Measurements from ENCODE around the gene IL1B.

Gene IL1B

GRCh38 chr2:112829101-112829960, 7.2 kb downstream of the IL1B start:
- DNase-seq (ENCODE audit: low spot score): no peak

- no peak for DNase-seq (ENCODE audit: low spot score)
Observed at GRCh38 chr2:112828251-112828691, 8.3 kb downstream of the IL1B start.

GRCh38 chr2:112827604-112828185, 8.9 kb downstream of the IL1B start:
- DNase-seq (ENCODE audit: low spot score): no peak

GRCh38 chr2:112827009-112827408, 9.6 kb downstream of the IL1B start:
- no peak for DNase-seq (ENCODE audit: low spot score)

GRCh38 chr2:112825706-112826105, 10.9 kb downstream of the IL1B start:
- DNase-seq (ENCODE audit: low spot score): no peak

- DNase-seq (ENCODE audit: low spot score): no peak
Observed at GRCh38 chr2:112824694-112825085, 11.9 kb downstream of the IL1B start.

GRCh38 chr2:112821682-112822081, 14.9 kb downstream of the IL1B start:
- DNase-seq (ENCODE audit: low spot score): no peak

GRCh38 chr2:112821142-112821541, 15.4 kb downstream of the IL1B start:
- DNase-seq (ENCODE audit: low spot score): no peak

GRCh38 chr2:112820343-112820742, 16.2 kb downstream of the IL1B start:
- no peak for DNase-seq (ENCODE audit: low spot score)

GRCh38 chr2:112819081-112819480, 17.5 kb downstream of the IL1B start:
- no peak for DNase-seq (ENCODE audit: low spot score)

GRCh38 chr2:112818094-112818902, 18.3 kb downstream of the IL1B start:
- DNase-seq (ENCODE audit: low spot score): peak; percentile 29

- DNase-seq (ENCODE audit: low spot score): no peak
Observed at GRCh38 chr2:112817082-112817689, 19.4 kb downstream of the IL1B start.

- DNase-seq (ENCODE audit: low spot score): no peak
Observed at GRCh38 chr2:112814278-112814677, 22.3 kb downstream of the IL1B start.

- no peak for DNase-seq (ENCODE audit: low spot score)
Observed at GRCh38 chr2:112813280-112813966, 23.2 kb downstream of the IL1B start.

GRCh38 chr2:112812318-112813267, 24.0 kb downstream of the IL1B start:
- no peak for DNase-seq (ENCODE audit: low spot score)

GRCh38 chr2:112811841-112812306, 24.7 kb downstream of the IL1B start:
- no peak for DNase-seq (ENCODE audit: low spot score)

- no peak for DNase-seq (ENCODE audit: low spot score)
Observed at GRCh38 chr2:112811276-112811831, 25.2 kb downstream of the IL1B start.

GRCh38 chr2:112809112-112809511, 27.5 kb downstream of the IL1B start:
- no peak for DNase-seq (ENCODE audit: low spot score)

GRCh38 chr2:112807233-112807807, 29.3 kb downstream of the IL1B start:
- DNase-seq (ENCODE audit: low spot score): no peak

GRCh38 chr2:112805542-112805941, 31.0 kb downstream of the IL1B start:
- no peak for DNase-seq (ENCODE audit: low spot score)

All from HuH-7.5 (cell line).